GM15510 (cell line): Measurements from ENCODE around the gene FGFR1OP2.
A peak's percentile ranks its signal among the peaks of the same experiment; 100 is the strongest.

Source experiments
- POLR2A ChIP-seq: IDR thresholded peaks from 3 replicates; pipeline ENCODE4 v1.6.1; 2011; ENCODE audit warnings: borderline replicate concordance; ENCODE audit not compliant: insufficient read length; ENCODE audit errors: extremely low read depth

Gene FGFR1OP2

GRCh38 chr12:27012239-27012981, 74.1 kb downstream of the FGFR1OP2 start:
- no peak for TF ChIP-seq POLR2A

- no peak for TF ChIP-seq POLR2A
These were observed 74.6 kb downstream of the FGFR1OP2 start for GRCh38 chr12:27012982-27013255.

- TF ChIP-seq POLR2A = no peak
These were observed 75.4 kb downstream of the FGFR1OP2 start for GRCh38 chr12:27013611-27014084.

- TF ChIP-seq POLR2A = peak; percentile 79
These were observed 76.0 kb downstream of the FGFR1OP2 start, which contains the start of gene TM7SF3 for GRCh38 chr12:27014085-27014858. Gene TM7SF3 (minus strand): TSS chr12:27014384. CDS start chr12:27014168, 216 bp downstream.

- TF ChIP-seq POLR2A = no peak
These were observed 76.8 kb downstream of the FGFR1OP2 start for GRCh38 chr12:27014859-27015729.

GRCh38 chr12:27015730-27016076, 77.4 kb downstream of the FGFR1OP2 start:
- TF ChIP-seq POLR2A = no peak
